NCI-H2107 treated with DMSO at 0.1 percent for 48 hours (cell line): Measurements from ENCODE around the gene ZNF91.
A peak's percentile ranks its signal among the peaks of the same experiment; 100 is the strongest.
"Not testable (repeated sequence)": the region's sequence is repeated elsewhere in the genome, so short reads cannot be mapped to it uniquely, and the experiment has no call there.

Experiments used
- DNase-seq: peaks from one replicate; lab custom pipeline; 2025; ENCODE audit not compliant: unreplicated experiment; lab: John Stamatoyannopoulos, UW

Gene ZNF91

GRCh38 chr19:23395041-23395721 is at the start of gene ZNF91:
Gene ZNF91 (minus strand): TSS chr19:23395471. CDS start chr19:23395354, 117 bp downstream.
- peak; percentile 89 for DNase-seq

- DNase-seq: no peak
Observed at GRCh38 chr19:23440791-23441190, 45.5 kb upstream of the ZNF91 start.

GRCh38 chr19:23440207-23440606 is 44.9 kb upstream of the ZNF91 start:
- DNase-seq: no peak

- DNase-seq: no peak
Observed at GRCh38 chr19:23439623-23440022, 44.4 kb upstream of the ZNF91 start.

- no peak for DNase-seq
Observed at GRCh38 chr19:23437901-23438300, 42.6 kb upstream of the ZNF91 start.

- no peak for DNase-seq
Observed at GRCh38 chr19:23436944-23437343, 41.7 kb upstream of the ZNF91 start.

- no peak for DNase-seq
Observed at GRCh38 chr19:23436318-23436717, 41.0 kb upstream of the ZNF91 start.

GRCh38 chr19:23420824-23421223 is 25.6 kb upstream of the ZNF91 start:
- no peak for DNase-seq

GRCh38 chr19:23419261-23419660 is 24.0 kb upstream of the ZNF91 start:
- not testable (repeated sequence) for DNase-seq

- DNase-seq: no peak
Observed at GRCh38 chr19:23415561-23416191, 20.4 kb upstream of the ZNF91 start.

GRCh38 chr19:23415034-23415433 is 19.8 kb upstream of the ZNF91 start:
- no peak for DNase-seq

- DNase-seq: no peak
Observed at GRCh38 chr19:23410155-23410554, 14.9 kb upstream of the ZNF91 start.

GRCh38 chr19:23409392-23410048 is 14.2 kb upstream of the ZNF91 start:
- no peak for DNase-seq

GRCh38 chr19:23407616-23408133 is 12.4 kb upstream of the ZNF91 start:
- DNase-seq: no peak

GRCh38 chr19:23406721-23407120 is 11.4 kb upstream of the ZNF91 start:
- DNase-seq: no peak

- DNase-seq: no peak
Observed at GRCh38 chr19:23406091-23406490, 10.8 kb upstream of the ZNF91 start.

- no peak for DNase-seq
Observed at GRCh38 chr19:23404676-23405075, 9.4 kb upstream of the ZNF91 start.

- DNase-seq: no peak
Observed at GRCh38 chr19:23403581-23404324, 8.5 kb upstream of the ZNF91 start.

- no peak for DNase-seq
Observed at GRCh38 chr19:23403052-23403451, 7.8 kb upstream of the ZNF91 start.

GRCh38 chr19:23402388-23402787 is 7.1 kb upstream of the ZNF91 start:
- no peak for DNase-seq

- no peak for DNase-seq
Observed at GRCh38 chr19:23401086-23401610, 5.9 kb upstream of the ZNF91 start.
